Measurements from ENCODE around the gene RAI14.
"Not testable (repeated sequence)": the region's sequence is repeated elsewhere in the genome, so short reads cannot be mapped to it uniquely, and the experiment has no call there.

Gene RAI14

DNA sequence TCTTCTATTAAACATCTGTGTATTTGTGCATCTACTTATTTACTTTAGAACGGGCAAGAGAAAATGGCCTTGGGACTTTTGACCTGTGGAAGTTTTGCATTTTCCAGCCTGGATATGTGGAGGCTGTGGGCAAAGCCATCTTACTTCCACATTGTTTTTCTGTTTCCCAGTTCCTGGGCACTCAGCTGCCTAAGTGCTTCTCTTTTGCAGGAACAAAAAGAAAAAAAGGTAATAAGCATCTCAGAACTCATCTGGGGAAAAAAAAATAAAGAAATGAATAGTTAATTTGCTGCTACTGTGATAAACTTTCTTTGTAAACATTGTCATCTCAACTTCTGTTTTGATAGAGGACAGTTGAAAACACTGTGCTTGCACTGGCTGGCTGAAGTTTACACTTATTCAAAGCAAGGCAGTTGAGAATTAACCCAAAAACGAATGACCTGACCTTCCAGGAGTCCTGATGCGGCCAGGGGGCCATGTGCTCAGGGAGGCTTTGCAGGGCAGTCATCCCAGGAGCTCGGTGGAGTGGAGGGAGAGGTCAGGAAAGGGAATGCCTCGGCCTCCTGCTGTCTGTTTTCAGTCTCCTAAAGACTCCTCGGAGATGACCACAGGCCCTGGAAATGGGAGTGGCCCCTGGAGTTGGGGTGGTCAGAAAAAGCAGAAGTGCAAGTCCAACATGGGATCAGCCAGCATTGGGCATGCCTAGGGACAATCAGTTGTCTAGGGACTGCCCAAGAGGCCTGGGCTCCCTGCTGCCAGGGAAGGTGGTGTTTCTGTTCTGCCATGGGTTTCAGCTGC, 75.5 kb downstream of the RAI14 start:
- DNase-seq (ENCODE audit: low read depth), result no peak

DNA sequence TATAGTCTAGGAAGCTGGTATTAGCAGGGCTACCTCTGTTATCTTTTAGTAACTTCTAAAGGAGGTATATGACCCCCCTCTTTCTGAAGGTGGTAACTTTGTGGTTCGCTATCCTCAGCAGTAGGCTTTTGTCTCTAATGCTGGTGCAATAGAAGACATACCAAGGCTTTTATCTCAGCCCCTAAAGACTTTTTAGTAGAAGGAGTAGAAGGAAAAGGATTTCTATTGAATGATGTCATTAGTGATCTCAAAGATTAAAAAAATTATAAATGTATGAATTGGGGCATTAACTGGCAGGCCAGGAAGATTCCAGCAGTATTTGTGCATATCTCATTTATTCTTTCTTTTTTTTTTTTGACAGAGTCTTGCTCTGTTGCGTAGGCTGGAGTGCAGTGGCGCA, 78.2 kb downstream of the RAI14 start:
- no peak for DNase-seq (ENCODE audit: low read depth)

DNA sequence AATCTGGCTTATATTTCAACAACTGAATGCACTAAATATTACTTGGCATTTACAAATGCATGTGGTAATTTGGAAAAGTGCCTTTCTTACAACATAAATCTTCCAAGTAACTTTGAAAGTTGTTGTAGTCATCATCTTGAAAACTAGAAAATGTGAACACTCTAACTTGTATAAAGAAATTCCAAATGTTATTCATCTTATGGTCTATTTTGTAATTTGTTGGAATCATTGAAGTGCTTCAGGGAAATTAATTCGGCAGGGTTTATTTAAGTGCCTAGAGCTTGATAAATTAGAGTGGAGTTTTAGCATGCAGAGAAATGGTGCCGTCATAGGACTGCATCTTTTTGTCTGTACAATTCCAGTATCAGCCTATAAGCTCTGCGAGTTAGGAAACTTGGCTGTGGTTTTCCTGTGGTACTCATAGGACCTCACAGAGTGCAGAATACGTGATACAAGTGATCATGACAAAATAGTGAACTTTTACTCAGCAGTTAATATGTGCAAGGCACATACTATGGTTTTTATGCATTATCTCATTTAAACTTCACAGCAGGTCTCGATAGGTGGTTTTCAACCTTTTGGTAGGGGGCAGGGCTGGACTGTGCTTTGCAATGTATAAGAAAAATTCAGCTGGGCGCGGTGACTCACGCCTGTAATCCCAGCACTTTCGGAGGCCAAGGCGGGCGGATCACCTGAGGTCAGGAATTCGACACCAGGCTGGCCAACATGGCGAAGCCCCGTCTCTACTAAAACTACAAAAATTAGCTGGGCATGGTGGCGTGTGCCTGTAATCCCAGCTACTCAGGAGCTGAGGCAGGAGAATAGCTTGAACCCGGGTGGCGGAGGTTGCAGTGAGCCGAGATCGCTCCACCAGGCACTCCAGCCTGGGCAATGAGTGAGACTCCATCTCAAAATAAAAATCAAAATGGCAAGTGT, 79.6 kb downstream of the RAI14 start:
- DNase-seq (ENCODE audit: low read depth), result no peak

DNA sequence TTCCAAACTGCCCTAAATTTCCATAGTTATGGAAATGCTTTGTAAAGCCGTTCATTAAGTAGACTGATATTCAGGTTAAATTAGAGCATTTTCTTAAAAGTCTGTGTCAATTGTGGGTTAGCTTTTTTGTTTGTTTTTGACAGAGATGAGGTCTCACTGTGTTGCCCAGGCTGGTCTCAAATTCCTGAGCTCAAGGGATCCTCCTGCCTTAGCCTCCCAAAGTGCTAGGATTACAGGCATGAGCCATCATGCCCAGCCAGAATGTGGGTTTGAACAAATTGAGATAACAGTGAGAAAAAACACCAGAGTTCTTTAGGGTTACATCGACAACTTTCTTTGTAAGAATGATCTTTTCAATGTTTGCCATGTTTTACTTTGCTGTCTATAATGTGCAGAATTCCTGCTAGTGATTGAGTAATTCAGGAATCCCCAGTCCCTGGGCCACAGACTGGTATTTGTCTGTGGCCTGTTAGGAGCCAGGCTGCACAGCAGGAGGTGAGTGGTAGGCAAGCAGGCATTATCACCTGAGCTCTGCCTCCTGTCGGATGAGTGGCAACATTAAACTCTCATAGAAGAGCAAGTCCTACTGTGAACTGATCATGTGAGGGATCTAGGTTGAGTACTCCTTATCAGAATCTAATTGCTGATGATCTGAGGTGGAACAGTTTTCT, 80.5 kb downstream of the RAI14 start:
- DNase-seq (ENCODE audit: low read depth), result no peak

DNA sequence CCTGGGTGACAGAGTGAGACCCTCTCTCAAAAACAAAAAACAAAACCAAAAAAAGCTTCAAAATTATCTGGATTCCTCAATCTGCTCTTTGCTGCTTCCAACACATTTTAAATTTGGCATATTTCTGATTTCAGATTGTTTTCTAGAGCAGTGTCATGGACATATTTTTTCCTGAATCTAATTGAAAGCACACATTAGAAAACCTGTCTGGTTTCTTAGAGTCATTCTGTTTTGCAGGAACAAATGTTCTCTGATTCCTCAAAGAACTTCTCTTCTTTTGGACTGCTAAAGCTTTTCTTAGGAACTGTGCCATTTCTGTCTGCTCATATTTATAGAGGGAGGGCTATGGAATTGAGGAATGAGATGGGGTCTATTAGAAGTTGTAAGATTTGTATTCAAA, 81.6 kb downstream of the RAI14 start:
- no peak for DNase-seq (ENCODE audit: low read depth)

DNA sequence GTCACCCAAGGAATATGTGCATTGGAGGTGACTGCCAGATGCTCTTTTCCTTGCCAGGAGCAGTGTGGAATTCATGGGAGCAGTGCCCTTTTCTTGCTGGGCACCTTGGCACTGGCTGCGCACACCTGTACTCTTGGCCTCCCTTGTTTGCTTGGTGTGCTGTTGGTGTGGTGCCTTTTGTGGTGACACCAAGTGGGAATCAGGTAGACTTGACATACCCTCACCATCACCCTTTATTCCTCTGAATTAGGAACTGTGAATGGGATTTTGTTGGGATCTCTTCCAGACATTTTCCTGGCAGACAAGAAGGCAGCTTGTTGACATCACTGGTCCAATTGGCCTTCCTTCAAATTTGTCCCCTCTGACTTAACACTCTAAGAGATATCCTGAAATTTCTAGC, 82.3 kb downstream of the RAI14 start:
- DNase-seq (ENCODE audit: low read depth), result no peak

DNA sequence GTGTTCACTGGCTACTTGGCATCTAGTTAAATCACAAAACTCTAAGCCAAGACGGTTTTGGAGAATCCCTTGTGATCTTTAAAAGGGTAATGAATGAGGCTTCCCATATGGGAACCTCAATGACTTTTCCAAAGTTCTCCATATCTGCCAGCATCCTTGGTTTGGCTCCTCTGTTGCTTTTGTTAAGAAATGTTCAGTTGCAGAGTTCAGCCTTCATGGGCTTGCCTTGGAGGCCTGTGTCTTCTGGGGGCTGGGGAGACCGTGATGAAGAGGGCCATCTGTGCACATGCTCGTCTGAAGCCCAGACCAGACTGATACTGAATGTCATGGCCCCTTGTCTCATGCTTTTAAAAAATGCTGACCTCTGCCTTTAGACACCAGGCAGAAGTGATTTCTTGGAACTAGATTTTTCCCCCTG, 84.3 kb downstream of the RAI14 start:
- no peak for DNase-seq (ENCODE audit: low read depth)

DNA sequence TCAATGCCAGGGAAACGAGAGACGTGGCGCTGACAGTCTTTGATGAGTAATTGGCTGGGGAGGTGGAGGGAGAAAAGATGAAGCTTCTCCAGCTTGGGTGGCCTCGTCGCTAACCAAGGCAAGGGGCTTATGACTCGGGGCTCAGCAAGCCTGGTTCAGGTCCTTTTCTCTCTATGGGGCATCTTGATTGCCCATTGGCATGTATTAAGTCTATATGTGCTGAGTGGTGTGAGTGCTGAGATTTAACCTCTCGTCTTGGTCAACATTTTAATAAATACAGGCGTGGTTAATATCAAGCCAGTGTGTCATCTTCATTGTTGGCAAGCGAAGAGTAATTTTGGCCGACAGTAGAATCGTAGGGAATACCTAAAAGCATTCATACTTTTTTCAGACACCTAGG, 85.9 kb downstream of the RAI14 start:
- no peak for DNase-seq (ENCODE audit: low read depth)

DNA sequence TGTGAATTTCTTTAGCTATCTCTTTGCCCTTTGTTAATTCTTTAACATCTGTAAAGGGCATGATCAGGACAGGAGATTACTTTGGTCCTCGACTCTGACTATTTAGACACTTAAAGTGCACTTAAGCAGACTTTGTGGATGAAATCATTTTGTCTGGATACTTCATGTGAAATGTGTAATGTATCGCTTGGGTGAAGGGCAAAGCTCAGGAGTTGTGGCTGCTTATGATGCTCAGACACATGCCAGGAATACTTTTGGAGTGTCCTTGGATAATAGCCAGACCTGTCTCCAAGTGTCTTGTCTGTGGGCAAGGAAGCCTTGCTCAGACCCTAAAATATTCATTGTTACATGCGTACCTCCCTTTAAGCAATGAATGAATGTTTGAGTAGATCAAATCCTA, 87.8 kb downstream of the RAI14 start:
- no peak for DNase-seq (ENCODE audit: low read depth)

DNA sequence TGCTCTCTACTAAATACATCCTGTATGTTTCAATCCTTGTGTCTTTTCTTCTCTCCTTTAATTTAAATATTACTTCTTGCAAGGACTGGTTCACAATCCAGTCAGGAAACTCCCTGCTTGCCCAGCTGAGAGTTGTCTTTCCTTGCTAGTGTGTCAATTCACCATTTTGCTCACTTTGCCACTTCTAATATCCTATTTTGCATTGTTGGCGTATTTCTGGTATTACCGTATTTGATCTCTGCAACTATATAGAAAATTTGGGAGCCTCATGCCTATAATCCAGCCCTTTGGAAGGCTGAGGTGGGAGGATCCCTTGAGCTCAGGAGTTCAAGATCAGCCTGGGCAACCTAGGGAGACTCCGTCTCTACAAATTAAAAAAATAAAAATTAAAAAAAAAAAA, 92.3 kb downstream of the RAI14 start:
- no peak for DNase-seq (ENCODE audit: low read depth)

DNA sequence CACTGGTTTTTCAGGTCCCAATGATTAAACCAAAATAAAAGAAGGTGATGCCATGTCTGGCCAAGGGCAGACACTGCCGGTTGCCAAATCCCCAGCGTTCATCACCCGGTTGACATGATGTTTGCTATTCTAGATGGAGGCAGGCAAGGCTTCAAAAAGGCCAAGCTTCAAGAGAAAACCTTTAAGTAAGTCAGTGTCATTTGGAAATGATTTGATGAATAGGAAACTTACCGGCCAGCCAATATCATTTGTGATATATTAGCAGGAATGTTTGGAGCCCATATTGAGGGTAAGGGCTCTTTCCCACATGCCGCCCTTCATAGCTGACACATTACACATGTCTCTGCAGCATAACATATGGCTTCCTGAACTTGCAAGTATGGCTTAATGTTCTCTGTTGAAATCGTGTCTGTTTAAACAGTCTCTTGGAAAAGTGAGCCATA, 93.3 kb downstream of the RAI14 start:
- DNase-seq (ENCODE audit: low read depth), result no peak

DNA sequence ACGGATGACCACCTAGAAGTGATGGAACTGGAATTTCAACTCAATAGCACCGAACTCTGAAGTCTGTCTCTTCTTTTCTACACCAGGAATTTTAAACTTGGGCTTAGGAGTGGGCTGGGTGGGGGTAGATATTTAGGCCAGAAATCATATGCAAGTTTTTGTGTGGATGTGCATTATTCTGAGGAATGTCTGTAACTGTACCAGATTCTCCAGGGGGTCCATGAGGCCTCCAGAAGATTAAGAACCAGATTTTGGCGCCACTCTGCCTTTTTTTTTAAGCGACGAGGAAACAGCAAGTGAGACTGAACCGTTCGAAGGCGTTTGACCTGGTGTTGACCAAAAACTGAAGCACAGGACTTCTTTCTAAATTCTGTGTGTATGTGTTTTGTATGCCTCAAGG, 94.1 kb downstream of the RAI14 start:
- DNase-seq (ENCODE audit: low read depth), result no peak

DNA sequence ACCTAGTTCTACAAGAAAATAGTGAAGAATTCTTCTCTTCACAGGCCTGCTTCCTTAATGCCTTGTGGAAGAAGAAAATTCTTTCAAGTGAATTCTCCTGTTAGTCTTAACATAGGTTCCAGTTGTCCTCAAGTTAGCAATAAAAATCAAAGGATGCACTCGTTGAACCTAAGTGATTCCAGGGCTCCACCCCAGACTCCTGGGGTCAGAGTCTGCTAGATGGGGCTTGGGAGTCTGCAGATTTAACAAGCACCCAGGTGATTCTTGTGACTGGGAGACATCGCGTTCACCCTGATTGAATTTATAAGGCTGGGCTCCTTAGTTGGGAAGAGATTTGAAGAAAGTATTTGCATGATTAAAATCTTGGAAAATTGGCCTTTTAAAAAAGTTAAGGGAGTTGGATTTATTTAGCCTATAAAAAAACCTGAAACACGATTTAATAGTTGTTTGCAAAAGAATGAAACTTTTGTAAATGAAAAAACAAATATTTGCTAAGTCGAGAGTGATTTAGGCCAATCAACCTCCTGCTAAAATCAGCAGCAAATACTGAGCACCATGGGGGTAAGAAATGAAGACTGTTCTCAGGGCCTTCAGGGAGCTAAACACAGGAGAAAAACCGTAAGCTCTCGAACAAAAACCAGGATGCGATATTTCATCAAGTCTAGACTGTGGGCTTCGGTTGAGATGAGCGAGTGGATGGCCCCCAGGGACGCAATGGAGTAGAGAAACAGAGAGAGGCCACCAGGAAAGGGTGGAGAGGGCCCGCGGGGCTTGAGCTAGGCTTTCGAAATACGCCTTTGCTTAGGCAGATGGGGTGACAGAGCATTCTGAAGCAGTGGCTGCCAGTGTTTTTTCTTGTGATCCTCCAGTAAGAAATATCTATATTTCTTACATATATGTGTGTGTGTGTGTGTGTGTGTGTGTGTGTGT, 95.9 kb downstream of the RAI14 start:
- no peak for DNase-seq (ENCODE audit: low read depth)

DNA sequence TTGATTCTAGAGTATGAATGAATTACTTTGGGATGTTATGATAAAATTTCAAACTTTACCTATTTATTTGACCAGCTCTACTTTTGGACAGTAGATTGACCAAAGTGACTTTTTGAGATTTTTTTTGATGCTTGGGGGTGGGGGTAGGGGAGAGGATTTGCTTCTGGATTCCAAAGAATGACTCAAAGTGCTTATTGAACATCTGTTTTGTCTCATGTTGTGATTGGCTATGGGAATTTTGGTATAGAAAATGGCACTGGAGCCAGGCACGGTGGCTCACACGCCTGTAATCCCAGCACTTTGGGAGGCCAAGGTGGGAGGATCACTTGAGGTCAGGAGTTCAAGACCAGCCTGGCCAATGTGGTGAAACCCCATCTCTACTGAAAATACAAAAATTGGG, 97.1 kb downstream of the RAI14 start:
- not testable (repeated sequence) for DNase-seq (ENCODE audit: low read depth)

DNA sequence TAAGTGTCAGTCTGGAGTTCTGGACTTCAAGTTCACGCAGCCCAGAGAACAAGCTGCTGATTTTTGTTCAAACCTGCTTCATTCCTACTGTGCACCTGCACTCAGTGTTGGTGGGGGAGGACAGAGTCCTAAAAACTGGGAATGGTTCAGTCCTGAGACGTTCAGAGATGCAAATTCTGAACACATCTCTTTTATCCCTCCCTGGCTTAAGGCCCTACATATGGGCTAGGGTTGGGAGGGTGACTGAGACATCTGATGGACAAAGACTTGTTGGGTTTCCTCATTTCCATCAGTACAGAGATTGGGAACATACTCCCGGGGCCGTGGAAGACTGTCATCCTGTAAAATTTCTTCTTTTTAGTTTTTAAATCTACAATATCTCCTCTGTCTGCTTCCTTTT, 99.8 kb downstream of the RAI14 start:
- no peak for DNase-seq (ENCODE audit: low read depth)

DNA sequence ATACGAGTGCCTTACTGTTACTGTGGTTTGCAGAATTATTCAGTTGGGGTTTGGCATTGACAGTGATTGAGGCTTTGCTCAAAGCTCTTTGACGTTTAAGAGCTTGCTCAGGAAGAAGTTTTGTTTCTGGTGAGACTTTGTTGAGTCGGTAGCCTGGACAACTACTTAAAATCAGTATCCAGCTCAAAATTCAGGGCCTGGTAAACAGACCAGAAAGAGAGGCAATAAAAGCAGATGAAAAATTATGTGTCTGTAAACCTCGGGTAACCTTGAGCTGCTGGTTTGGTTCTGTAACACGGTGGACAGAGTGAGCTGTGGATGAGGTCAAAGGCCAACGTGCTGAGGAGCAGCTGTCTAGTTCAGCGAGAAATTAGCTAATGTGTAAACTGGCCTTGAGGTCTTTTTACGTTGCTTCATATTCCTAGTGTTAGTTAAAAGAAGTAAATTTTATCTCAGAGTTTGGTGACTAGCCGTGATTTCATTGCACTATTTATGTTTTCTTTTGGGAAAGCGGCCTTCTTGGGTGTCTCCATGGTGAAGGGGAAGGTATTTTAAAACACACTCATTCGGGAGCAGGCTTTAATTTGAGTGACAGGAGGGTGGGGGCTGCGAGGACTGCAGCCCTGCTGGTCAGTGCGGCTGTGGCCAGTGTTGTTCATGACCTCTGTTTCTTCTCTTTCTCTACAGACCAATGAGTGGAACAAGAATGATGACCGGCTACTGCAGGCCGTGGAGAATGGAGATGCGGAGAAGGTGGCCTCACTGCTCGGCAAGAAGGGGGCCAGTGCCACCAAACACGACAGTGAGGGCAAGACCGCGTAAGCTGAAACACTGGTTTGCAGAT, 100.9 kb downstream of the RAI14 start:
- DNase-seq (ENCODE audit: low read depth), result no peak

DNA sequence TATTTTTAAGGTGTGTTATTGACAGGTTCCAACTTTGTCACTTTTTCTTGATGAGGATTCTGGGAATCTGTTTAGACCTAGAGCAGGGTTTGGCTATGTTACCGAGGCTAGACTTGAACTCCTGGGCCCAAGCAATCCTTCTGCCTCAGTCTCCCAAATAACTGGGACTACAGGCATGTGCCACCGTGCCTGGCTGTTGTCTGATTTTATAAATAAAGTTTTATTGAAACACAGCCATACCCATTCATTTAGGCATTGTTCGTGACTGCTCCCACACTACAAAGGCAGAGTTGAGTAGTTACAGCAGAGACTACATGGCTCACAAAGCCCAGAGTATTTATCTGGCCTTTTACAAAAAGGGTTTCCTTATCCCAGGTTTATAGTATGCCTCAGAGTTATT, 102.4 kb downstream of the RAI14 start:
- no peak for DNase-seq (ENCODE audit: low read depth)

DNA sequence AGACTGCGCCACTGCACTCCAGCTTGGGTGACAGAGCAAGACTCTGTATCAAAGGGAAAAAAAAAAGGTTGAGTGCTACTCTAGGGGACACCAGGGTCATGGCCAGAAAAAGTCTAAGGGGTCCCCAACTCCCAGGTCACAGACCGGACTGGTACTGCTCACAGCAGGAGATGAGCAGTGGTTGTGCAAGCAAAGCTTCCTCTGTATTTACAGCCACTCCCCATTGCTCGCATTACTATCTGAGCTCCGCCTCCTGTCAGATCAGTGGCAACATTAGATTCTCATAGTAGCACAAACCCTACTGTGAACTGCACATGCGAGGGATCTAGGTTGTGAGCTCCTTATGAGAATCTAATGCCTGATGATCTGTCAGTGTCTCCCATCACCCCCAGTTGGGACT, 103.1 kb downstream of the RAI14 start:
- not testable (repeated sequence) for DNase-seq (ENCODE audit: low read depth)

DNA sequence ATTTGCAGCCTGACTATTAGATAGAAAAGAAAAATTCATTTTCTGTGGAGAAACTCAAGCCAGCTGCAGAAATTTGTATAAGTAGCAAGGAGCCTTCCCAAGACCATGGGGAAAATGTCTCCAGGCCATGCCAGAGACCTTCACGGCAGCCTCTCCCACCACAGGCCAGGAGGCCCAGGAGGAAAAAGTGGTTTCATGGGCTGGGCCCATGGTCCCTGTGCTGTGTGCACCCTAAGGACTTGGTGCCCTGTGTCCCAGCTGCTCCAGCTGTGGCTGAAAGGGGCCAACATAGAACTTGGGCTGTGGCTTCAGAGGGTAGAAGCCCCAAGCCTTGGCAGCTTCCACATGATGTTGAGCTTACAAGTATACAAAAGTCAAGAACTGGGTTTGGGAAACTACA, 109.5 kb downstream of the RAI14 start:
- no peak for DNase-seq (ENCODE audit: low read depth)

DNA sequence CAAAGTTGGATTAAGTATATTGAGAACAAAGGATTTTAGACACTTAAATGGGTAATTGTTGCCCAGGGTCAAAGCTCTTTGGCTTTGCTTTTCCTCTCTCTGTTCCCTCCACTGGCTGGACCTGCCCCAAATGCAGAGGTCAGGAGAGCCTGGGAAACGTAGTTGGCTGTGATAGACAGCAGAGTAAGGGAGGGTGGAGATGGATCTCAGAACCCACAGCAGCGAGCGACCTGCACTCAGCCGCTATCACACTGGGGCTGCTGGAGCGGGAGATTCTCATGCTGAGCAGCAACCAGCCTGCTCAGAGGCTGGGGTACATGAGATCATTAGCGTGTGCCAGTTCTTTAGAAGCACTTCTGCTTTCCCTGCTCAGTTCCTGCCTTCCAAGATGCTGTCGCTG, 111.1 kb downstream of the RAI14 start:
- no peak for DNase-seq (ENCODE audit: low read depth)

DNA sequence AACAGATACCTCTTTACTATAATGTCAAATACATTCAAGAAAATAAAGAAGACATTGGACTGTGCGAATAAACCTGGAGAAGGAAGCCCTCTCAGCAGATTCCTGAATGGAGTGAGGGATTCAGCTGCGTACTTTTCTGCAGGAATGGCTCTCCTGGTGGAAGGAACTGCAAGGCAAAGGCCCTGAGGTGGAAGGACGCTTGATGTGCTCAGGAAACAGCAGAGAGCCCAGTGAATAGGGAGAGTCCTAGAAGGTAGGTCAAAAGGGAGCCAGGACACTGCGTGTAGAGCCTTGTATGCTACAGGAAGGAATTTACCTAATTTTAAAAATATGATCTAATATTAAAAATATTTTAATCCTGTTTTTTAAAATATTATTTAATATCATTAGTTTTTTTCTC, 114.4 kb downstream of the RAI14 start:
- DNase-seq (ENCODE audit: low read depth), result no peak
